Calu3 (cell line): ENCODE data around the gene LRRC2. TPM values are rescaled to one million over a fixed set of nuclear protein-coding genes. Genes with fewer than 3 reads are reported as not detected.

Source experiments
- BruUV-seq: library from RNA; stranded (reverse); fragments of 400-500 nt; replicated peaks from 2 replicates; lab custom pipeline; 2021; lab: Mats Ljungman, UMichigan
- CTCF ChIA-PET: fragments of 300-600 bp; sonication (Branson Sonifier 250); formaldehyde crosslinking; loops from one replicate; lab custom pipeline; 2022; ENCODE audit warnings: antibody characterized with exemption; lab: Charles Lee
- DNase-seq: peaks from one replicate; pipeline ENCODE4 v3.0.0; 2022
- H3K27ac Mint-ChIP-seq: one replicate; pipeline ENCODE4 v1.8.0; 2022; ENCODE audit warnings: mixed read lengths; ENCODE audit not compliant: unreplicated experiment
- H3K27me3 Mint-ChIP-seq: one replicate; pipeline ENCODE4 v1.8.0; 2022; ENCODE audit warnings: mixed read lengths; ENCODE audit not compliant: unreplicated experiment
- H3K36me3 Mint-ChIP-seq: one replicate; pipeline ENCODE4 v1.8.0; 2022; ENCODE audit warnings: mild to moderate bottlenecking, moderate library complexity, mixed read lengths; ENCODE audit not compliant: insufficient read depth, unreplicated experiment
- H3K4me1 Mint-ChIP-seq: one replicate; pipeline ENCODE4 v1.8.0; 2022; ENCODE audit warnings: mild to moderate bottlenecking, low read depth, mixed read lengths; ENCODE audit not compliant: unreplicated experiment
- H3K4me3 Mint-ChIP-seq: one replicate; pipeline ENCODE4 v1.8.0; 2022; ENCODE audit warnings: mild to moderate bottlenecking, low read depth, moderate library complexity, mixed read lengths; ENCODE audit not compliant: unreplicated experiment
- H3K9me3 Mint-ChIP-seq: one replicate; pipeline ENCODE4 v1.8.0; 2022; ENCODE audit warnings: low read depth, mixed read lengths; ENCODE audit not compliant: unreplicated experiment
- intact Hi-C: fragments of 100-400 bp; cut with micrococcal nuclease; formaldehyde crosslinking; loops from one replicate; pipeline ENCODE4 v1.10.0; 2022; ENCODE audit not compliant: unreplicated experiment
- total RNA-seq: library from RNA; stranded (reverse); gene quantifications from 2 replicates; pipeline ENCODE4 v1.2.3, GENCODE V29; 2022
- TF ChIP-seq, protein P1 (sequence below): fragments of 200-600 bp; IDR thresholded peaks from one replicate; pipeline ENCODE4 v1.8.0; 2022; ENCODE audit warnings: antibody characterized with exemption; ENCODE audit not compliant: unreplicated experiment

LRRC2 gene
- total RNA-seq, 1 experiment from 2014 or later: not detected

DNA sequence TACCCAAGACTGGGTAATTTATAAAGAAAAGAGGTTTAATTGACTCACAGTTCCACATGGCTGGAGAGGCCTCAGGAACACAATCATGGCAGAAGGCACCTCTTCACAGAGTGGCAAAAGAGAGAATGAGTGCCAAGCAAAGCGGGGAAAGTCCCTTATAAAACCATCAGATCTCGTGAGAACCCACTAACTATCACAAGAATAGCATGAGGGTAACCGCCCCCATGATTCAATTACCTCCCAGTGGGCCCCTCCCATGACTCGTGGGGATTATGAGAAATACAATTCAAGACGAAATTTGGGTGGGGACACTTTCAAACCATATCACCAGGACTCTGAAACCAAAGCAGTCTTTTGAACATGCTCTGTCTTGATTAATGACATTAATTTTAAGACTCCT, 61.3 kb downstream of the LRRC2 start:
- TF ChIP-seq, protein P1, sequence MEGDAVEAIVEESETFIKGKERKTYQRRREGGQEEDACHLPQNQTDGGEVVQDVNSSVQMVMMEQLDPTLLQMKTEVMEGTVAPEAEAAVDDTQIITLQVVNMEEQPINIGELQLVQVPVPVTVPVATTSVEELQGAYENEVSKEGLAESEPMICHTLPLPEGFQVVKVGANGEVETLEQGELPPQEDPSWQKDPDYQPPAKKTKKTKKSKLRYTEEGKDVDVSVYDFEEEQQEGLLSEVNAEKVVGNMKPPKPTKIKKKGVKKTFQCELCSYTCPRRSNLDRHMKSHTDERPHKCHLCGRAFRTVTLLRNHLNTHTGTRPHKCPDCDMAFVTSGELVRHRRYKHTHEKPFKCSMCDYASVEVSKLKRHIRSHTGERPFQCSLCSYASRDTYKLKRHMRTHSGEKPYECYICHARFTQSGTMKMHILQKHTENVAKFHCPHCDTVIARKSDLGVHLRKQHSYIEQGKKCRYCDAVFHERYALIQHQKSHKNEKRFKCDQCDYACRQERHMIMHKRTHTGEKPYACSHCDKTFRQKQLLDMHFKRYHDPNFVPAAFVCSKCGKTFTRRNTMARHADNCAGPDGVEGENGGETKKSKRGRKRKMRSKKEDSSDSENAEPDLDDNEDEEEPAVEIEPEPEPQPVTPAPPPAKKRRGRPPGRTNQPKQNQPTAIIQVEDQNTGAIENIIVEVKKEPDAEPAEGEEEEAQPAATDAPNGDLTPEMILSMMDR: no peak
- BruUV-seq: no TSS peak
- Mint-ChIP-seq H3K4me1 (no peaks in the 10 kb centered on the region), H3K27ac (no peak overlapping the region), H3K9me3 (no peaks in the 10 kb centered on the region), H3K27me3 (peaks cover 11% of the 10 kb centered on the region), H3K36me3 (no peaks in the 10 kb centered on the region), H3K4me3 (no peak overlapping the region)
- DNase-seq: no peak
- CTCF ChIA-PET: no interaction called here
- intact Hi-C loops: no loop called here

DNA sequence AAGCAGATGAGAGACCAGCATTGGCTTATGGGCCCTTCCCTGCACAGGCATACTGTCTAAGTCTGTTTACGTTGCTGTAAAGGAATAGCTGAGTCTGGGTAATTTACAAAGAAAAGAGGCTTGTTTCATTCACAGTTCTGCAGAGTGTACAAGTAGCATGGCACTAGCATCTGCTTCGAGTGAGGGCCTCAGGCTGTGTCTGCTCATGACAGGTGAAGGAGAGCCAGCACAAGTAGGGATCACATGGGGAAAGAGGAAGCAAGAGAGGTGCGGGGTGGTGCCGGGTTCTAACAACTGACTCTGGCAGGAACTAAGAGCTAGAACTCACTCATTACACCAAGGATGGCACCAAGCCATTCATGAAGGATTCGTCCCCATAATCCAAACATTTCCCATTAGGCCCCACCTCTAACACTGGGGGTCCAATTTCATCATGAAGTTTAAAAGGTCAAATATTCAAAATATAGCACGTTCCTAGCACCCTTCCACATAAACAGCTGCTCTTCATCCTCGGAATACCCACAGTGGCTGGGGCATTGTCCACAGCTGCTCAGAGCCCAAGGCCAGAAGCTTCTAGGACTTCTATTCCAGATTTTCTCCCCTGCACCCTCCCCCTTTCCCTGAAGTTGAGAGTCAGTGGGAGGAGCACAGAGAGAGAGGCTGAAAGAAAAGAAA, 62.8 kb downstream of the LRRC2 start:
- Mint-ChIP-seq H3K27me3 (peaks cover 11% of the 10 kb centered on the region), H3K27ac (no peak overlapping the region), H3K36me3 (no peaks in the 10 kb centered on the region), H3K9me3 (no peaks in the 10 kb centered on the region), H3K4me1 (no peaks in the 10 kb centered on the region), H3K4me3 (no peak overlapping the region)
- intact Hi-C loops: no loop called here
- TF ChIP-seq, protein P1: no peak
- DNase-seq: no peak
- CTCF ChIA-PET: no interaction called here
- BruUV-seq: no TSS peak

DNA sequence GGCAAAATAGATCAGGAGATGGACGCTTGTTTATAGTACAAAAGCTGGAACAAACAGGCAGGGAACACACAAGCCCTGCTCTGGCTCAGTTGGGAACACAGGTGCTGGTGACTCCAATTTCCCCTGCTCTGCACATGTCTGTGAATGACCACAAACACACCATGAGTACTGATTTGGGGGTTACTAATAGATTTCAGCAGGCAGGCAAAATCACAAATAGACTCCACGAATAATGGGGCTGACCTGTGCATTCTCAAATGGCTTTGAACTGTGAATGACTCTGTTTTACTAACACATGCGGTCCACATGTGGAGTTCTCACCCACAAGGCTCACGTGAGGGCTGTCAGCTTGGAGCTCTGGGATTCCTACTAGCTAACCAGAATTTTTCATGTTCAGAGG, 64.4 kb downstream of the LRRC2 start:
- CTCF ChIA-PET: no interaction called here
- Mint-ChIP-seq H3K36me3 (no peaks in the 10 kb centered on the region), H3K27ac (no peak overlapping the region), H3K4me3 (no peak overlapping the region), H3K27me3 (peaks cover 11% of the 10 kb centered on the region), H3K4me1 (no peaks in the 10 kb centered on the region), H3K9me3 (no peaks in the 10 kb centered on the region)
- intact Hi-C loops: no loop called here
- DNase-seq: no peak
- TF ChIP-seq, protein P1: no peak
- BruUV-seq: no TSS peak

DNA sequence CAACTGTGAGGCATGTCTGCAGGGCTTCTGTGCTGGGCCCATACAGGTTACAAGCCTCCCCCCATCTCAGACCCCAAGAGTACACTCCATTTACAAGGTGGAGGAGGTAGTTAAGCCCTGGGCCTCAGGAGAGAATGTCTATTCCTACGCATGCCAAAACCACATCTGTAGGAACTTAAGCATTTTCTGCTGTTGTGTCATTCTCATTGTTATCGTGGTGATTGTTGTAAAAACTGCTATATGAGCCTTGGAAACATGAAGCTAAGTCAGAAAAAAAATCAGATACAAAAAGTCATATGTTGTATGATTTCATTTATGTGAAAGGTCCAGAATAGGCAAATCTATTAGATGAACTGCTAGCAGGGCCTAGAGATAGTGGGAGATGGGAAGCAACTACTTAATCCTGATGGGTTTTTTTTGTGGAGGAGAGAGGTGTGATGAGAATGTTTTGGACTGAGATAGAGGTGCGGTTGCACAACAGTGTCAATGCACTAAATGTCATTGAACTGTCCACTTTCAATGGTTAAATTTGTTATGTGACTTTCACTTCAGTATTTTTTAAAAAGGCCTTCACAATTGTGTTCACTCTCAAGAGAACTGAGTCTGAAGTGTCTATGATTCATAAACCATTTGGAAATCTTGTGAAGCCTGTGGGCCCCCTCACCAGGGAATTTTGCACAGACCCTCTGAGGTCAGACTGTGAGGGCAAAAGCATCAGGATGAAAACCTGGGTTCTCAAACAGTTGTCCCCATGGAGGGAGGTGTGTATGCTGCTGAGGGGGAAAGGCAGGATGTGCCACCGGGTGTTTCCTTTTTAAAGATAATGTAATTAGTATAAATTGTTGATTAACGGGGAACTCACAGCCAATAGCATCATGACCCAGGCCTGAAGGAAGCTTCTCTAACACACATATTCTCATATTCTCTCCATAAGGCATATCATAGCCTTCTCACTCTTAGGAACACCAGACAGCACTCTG, 65.2 kb downstream of the LRRC2 start:
- TF ChIP-seq, protein P1: no peak
- H3K36me3 Mint-ChIP-seq: no peaks in the 10 kb centered on the region
- BruUV-seq: no TSS peak
- no peaks in the 10 kb centered on the region for H3K9me3 Mint-ChIP-seq
- CTCF ChIA-PET: no interaction called here
- intact Hi-C loops: no loop called here
- no peak overlapping the region for H3K27ac Mint-ChIP-seq
- H3K4me3 Mint-ChIP-seq: no peak overlapping the region
- H3K27me3 Mint-ChIP-seq: peaks cover 11% of the 10 kb centered on the region
- DNase-seq: no peak
- no peaks in the 10 kb centered on the region for H3K4me1 Mint-ChIP-seq
